SH-SY5Y (cell line): ENCODE data around the gene VEGFB.

Experiments
- GATA2 ChIP-seq: IDR thresholded peaks from 2 replicates; pipeline ENCODE4 v1.6.1; 2011; ENCODE audit warnings: mild to moderate bottlenecking, low read depth, low read length
- GATA3 ChIP-seq: IDR thresholded peaks from 2 replicates; pipeline ENCODE4 v1.6.1; 2011; ENCODE audit warnings: low read depth, mild to moderate bottlenecking, low read length, moderate library complexity

GRCh38 chr11:64241491-64242374 lies 7.3 kb downstream of the VEGFB start:
- no peak for TF ChIP-seq GATA2
- no peak for TF ChIP-seq GATA3
